Right lung (tissue), 5 donors: ENCODE measurements around the gene DPT. TPM values are rescaled to one million over a fixed set of nuclear protein-coding genes. Genes with fewer than 3 reads are reported as not detected.

Source experiments
- DNase-seq, 2 donors: peaks; one replicate each; pipeline ENCODE4 v3.0.0-alpha.2; 2013
- polyA plus RNA-seq, 5 donors: library from polyadenylated mRNA; unstranded; fragments of 120-200 nt; gene quantifications; one replicate each; pipeline versions ENCODE4 v1.2.1 to v1.2.3, GENCODE V29; 2013; ENCODE audit warnings: inconsistent platforms in 1 of 5, low replicate concordance in 1 of 5; ENCODE audit not compliant: insufficient read length in 5 of 5, insufficient read depth in 1 of 5

The DPT gene
- polyA plus RNA-seq, 5 donors = 0.78 to 5.0 (median 1.0) TPM

DNA sequence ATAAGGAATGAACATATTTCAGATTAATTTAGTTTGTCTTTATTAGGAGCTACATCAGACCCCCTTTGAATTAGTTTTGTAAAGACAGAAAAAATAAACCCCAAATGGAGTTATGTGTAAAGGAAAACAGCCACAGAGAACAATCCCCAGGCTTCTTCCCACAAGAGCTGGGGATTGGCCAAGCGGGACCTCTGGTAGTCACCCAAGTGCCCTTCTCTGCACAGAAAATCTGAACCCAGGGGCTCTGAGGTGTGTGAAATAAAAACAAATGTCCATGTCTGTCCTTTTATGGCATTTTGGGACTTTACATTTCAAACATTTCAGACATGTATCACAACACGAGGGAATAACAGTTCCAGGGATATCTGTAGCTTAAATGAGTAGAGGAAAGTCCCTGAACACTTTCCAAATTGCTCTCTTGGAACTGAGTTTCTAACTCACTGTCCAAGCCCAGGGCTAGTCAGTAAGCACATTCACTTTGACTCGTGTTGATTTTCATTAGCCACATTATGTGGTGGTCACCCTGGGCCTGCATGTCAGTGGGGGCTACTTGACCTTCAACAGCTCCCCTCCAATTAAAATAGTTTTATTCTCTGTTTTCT is 22.5 kb downstream of the DPT start:
- no peak for DNase-seq

DNA sequence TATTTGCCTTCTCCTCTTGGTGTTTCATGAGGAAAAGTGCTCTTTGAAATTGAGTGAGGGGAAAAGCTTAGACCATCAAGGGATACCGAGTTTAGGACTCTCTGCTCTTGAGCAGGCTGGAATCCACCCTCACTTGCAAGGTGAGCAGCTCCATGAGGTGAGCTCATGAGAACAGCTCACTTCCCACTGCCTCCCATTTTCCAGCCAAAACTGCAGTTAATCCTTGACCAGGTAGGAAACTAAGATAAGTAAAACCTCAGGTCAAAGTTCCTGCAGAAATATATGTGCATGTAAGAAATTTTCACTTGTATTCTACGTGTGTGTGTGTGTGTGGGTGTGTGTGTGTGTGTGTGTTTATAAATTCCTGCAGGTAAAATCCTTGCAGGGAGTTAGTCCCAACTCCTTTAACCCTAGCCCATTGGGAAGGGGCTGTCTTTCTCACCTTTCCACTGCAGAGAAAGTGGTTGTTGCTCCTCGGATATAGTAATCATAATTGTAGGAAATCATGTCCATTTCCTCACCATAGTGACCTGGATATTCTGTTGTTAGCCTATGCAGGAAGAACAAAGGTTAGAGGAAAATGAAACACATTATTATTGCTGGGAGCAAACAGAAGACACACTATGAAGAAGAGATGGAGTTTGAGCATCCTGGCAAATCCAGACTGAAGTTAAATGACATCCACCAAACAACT is 28.3 kb downstream of the DPT start:
- DNase-seq = no peak

DNA sequence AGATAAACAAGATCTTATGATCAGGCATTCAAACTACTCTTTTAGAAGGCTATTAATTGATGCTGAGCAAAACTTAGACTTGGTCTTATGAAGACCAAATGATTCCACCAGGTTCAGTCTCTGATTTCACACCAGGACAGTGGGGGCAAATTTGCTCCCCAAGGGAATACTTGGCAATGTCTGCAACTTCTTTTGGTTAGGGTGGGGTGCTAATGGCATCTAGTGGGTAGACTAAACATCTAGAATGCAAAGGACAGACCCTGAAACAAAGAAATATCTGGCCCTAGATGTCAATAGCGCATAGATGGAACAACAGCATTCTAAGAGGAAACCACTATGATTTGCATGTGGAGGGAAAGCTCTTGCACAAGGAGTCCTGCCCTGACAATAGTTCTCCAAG is 30.6 kb downstream of the DPT start:
- DNase-seq = no peak

DNA sequence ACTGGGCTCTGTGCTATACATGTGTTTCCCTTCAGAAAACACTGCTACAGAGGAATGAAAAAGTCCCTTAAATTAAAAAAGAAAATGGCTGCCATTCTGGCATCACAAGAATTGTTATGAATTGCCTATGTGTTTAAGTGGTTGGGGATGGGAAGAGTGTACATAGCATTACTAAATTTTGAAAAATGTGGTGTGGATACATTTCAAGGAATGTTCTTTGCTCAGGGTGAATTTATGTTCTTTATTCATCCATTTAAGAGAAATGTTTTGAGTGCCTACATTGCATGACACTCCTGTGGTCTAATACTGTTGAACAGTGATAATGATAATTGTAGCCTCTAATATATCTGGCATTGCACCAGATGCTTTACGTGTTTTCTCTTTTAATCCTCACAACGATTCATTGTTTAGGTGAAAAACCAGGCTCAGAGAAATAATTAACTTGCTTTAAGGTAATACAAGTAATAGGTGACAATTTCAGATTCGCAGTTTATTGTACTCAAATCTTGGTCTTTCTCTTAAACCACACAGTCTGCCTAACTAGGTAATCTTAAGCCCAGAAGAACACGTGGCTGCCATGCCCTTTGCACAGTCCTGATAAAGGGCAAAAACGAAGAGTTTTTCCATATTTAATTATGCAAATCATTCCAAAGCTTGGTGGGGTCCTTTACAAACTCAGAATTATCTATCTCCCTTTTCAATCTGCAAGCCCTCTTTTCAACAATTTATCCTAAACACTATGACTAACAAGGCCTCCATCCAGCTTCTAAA is 31.5 kb downstream of the DPT start:
- no peak for DNase-seq

DNA sequence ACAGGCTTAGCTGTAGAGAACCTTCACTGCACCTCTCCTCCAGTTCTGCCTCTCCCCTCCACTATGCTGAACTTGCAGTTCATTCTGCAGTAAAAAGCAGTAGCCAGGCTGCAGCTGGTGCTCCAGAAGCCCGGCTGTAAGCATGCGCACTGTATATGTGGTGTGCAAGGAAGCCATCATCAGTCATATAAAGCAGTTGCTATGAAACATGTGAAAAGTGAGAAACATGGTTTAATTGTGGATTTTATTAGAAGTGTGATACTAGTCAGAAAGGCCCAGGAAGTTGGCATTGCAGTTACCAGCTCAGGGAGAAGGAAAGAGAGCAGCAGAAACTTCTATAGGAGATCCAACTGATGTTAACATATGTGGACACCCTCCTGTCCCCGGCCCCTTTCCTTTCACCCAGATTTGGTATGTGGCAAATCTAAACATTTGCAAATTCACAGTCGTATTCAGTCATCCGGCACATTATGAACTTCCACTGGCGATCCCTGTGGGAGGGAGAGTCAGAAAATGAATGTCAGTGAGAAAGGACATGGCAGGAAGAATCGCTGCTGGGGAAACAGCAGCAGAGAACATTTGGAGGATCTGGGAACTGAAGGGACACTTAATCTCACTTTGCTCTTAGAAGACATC is 32.8 kb downstream of the DPT start:
- peak in 1 of 2 donors; percentile 19 for DNase-seq

DNA sequence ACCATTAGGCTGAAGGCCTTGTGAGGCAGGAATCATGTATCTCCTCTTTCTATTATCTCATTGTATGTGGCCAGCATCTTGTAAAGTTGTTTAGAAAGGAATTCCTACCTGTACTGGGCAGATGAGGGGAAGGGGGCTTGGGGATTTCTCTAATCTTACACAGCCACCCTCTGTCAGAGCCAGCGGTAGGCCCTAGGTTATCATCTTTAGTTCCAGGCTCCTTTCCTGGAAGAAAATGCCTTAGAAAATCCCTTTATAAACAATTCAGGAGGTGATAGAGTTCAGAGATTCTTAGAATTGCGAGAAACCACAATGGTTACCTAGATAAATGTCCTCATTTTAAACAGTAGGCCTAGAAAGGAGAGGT is 35.2 kb downstream of the DPT start:
- no peak for DNase-seq

DNA sequence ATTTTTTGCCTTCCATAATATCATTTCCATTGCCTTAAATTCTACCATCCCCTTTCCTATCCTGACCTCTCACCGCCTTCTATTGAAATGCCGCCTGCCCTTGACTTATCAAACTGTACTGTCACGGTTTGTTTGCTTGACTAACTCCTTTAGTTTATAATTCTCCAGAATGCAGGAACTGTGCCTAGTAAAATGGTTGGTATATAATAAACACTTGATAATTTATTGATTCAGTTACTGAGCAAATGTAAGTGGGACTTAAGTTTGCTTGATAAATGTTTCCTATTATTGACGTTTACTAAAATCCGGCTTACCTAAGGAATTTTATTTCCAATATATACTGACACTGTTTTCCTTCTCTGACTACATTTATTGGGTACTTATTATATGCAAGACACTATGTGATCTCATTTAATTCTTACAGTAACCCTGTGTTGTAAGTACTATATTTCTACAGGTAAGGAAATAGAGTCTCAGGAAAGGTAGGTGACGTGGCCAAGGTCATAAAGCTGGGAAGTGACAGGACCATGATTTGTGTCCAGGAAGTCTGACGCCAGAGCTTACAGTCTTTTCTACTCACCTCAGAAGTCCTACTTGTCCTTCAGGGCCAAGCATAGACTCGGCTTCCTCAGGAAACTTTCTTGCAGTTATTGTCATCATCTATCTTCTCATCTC is 35.7 kb downstream of the DPT start:
- no peak for DNase-seq

DNA sequence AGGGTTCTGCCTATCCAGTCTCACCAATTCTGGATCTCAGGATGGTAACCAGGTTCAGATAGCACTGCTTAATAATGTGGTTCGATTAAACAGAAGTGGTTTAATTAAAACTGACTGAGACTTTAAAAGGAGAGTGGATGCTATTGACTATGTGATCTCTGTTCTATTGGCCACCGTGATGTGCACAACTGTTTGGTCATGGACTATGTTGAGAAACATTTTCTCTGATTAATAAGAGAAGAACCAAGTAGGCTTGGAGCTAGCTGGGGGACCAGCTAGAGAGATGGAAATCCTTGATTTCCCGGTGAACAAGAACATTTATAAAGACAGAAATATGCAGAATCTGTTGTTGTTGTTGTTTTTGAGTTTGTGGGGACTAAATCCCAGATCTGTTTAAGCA is 36.5 kb downstream of the DPT start:
- DNase-seq = no peak

DNA sequence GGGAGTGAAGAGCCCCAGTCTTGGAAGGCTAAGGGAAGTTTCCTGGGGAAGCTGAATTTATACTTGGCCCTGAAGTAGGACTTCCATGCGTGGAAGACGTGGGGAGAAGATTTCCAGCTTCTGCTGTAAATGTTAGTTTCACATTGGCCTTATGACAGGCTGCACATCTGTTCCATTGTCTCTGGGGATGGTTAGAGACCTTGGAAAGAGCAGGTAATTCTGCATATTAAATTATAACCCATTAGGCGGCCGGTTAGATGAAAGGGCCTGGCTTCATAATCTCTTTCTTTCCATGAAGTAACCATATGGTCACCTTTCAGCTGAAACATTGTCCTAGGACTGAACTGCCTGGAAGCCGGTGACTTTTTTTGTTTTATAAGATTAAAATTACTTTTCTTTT is 37.5 kb downstream of the DPT start:
- no peak for DNase-seq

DNA sequence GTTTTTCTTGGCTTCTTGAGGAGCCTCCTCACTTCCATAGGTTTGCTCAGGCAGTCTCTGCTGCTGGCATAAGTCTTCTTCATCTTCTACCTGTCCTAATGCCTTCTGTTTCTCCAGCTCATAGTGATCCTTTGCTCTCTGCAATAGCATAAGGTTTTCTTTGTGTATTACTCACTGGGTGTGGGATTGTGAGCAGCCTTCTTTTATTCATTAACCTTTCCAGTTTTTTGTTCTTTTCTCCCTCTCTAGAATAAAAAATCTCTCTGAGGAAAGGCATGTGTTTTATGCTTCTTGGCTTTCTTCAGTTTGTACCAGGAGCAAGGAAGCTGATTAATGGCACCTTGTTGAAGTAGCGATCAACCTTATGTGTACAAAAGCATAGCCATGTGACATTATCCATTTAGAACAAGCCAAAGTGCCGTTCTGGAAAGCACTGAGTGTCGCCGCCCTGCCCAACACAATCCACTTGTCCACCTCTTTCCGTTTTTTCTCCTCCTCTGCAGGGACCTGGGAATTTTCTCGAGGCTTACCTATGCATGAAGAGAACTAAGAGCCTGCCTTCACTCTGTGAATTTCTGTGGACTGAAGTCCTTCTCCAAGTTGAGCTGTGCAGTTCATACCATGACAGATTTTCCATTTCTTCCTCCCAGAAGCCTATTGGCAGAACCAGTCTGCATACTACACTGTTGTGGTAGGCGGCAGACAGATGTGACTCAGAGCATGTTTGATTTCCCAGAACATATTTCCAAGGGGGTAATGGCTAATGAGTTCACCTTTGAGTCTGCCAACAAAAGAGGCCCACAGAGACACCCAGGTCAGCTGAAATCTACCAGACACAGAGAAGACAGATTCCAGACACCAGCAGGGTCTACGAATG is 39.0 kb downstream of the DPT start:
- DNase-seq = no peak

DNA sequence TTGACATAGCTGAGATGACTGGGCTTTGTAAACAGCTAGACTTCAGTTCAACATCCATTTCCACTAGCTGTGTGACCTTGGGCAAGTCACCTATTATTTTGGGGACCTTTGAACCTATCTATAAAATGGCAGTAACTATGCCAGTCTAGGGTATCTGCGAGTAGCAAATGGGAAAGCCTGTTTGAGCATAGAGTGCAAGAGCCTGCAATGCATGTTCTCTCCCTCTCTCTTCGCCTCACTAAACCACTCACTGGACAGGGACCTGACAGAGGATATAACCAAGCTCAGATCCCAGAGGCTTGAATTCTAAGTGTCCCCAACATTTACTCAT is 39.7 kb downstream of the DPT start:
- DNase-seq = no peak

DNA sequence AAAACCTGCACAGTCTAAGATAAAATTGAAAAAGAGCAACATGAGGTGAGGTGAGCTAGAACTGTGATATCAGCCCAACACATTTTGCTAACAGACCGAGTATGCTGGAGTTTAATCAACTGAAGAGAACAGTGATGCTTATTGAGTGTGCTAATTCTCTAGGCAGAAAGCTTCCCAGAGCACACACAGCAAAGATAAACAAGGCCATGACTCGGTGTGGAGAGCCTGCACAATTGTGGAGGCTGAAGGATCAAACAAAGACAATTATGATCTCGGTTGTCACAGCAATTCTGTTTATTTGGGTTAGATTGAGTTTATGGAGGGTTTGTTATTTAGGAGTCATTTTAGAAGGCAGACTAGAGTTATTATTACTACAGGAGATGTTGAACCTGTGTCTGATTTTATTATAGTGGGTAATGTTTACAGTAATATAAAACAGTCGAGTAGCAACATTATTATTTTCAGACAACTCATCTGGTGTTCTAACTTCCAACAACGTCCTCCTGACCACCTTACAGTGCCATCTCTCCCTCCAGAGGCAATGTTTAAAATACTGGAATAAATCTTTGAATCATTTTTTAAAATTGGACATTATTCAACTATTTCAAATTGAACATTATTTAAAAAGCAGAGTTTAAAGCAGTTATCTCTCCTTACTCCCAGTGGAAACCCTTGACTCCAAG is 40.2 kb downstream of the DPT start:
- no peak for DNase-seq

DNA sequence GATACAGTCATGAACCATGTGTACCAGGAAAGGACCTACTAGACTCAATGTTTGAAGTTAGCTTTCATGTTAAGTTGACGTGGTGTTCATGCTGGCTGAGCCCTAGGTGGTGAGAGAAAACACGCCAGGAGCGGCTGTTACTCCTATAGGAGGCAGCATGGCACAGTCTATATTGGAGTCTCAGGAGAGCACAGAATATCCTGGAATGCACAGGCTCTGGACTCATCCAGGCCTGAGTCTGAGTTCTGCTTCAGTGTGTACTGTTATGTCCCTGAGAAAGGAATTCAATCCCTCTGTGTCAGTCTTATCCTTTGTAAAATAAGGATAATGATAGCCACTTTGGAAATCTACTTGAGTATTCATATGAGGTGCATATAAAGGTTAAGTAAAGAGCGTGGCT is 41.2 kb downstream of the DPT start:
- no peak for DNase-seq

DNA sequence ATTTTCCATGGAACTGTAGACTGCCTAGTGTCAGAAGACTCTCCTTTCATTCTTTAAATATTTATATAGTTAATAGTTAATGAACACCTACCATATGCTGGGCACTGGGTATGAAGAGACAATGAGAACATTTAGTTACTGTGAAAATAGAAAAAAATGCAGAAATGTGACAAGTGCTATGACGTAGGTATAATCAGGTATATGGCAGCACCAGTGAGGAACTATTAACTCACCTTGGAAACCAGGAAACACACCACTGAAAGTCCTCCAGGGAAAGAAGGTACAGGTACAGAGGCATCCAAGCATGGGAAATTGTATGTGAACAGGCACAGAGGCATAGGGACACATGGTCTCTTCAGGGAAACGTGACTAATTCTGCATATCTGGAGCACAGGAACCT is 42.3 kb downstream of the DPT start:
- DNase-seq = no peak

DNA sequence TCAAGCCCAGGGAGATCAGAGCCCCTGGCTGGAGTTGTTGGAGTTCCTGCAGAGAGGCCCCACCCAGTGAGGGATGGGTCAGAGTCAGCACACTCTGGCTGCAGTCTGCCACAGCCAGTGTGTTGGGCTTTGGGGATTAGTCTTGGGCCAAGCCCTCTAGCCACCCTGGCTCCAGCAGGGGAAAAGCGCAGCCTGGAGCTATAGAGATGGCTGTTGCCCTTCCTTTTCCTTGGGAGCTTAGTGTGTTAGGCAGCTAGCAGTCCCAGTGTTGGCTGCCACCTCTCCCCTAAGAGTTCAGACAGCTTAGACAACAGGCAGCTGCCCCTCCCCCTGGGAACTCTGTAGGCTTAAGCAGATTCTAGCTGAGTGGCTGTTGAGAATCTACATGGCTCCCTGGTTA is 45.1 kb downstream of the DPT start:
- no peak for DNase-seq

DNA sequence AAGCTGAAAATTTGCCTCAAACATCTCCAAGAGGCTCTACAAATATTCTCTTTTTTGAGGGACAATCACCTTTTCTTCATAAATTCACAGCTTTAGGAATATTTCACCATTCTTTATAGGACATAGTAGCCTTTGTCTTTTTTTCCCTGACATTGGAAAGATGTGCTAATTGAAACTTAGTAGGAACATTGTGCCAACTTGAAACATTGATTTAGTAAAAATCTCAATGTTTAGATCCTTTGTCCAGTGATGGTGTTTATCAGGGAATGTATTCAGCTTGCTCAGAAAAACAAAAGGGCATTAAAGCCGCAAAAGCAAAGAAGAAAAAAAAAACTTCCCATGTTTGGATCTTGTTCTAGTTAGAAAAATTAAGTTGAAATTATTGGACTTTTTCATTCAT is 52.1 kb downstream of the DPT start:
- DNase-seq = no peak

DNA sequence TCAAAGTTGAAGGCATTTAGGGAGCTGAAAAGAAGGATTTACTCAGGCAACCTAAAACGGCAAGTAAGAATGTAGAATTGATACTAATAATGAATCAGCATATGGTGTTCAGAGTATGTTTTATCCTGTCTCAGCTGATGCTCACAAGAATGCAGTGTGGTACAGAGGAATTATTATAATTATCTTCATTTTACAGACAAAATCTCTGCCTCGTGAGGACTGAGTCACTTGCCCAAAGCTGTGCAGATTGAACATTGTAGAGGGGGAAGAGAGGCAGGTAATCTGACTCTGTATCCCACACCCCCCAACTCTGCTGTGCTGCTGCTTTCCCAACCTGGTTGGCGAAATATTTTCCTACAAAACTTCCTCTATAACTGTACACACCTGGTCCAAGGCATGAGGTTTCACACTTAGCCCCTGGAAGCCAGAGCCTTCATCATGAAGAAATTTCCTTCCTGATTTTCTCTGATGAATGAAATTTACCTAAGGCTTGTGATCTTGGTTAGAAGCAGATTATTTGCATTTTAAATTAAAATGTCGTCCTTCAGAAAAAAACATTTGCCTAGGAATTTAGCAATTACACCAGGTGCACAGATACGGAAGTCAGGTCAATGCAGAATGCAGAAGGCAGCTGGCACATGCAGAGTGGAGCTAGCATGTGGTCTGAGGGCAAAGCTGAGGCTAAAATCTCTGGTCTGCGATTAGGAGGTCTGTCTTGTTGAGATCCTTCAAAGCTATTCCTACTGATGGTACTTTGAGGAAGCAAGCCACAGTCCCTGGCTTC is 52.8 kb downstream of the DPT start:
- no peak for DNase-seq

DNA sequence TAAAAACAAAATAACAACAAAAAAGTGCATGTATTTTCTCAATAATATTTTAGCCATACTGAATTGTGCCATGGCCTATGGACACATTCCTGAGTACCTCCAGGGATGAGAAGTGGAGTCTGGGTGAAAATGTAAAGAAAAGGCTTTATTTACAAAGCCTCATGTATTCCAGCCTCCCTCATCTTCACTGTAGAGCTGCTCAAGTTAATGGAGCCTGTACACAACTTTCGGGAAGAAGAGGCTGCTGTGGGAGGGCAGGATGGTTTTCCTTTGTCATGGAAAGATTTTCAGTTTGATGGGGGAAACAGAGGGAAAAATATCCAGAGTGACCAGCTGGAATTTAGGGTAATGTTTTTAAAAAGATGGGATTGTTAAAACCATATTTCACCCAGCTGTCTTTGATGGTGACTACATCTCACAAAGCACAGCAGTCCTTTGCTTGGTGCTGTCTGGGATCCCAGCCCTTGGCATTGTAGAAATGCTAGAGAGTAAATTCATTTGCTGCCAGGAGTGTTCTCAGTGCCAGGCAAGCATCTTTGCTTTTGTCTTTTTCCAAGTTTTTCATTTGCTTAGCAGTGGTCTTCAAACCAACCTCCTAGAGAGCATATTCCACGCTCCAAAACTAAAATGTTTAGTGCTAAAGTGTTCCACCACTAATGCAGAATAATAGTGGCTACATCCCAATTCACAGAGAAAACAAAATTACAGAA is 54.9 kb downstream of the DPT start:
- no peak for DNase-seq

DNA sequence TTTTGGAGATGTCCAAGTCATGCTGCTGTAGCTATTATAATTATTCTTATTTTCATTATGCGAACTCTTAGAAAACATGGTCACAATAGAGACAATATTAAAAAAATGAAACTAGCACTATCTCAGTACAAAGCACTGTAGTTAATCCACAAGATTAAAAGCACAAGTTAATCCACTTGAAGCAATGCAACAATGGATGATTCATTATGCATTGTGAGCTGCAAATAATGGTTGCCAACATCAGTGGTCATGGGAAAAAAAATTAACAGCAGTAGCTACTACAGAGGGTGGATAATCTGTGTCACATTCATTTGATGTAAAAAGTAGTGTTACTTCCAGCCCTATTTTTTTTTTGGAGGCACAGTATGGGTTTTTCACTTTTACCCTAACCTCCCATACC is 56.7 kb downstream of the DPT start:
- DNase-seq = no peak
